LHCN-M2 (cell line): ENCODE data around the gene ADD1. TPM values are rescaled to one million over a fixed set of nuclear protein-coding genes. Genes with fewer than 3 reads are reported as not detected.

Experiments used
- DNase-seq: peaks from one replicate; pipeline ENCODE4 v3.0.0-alpha.2; 2012; ENCODE audit warnings: low read depth
- polyA plus RNA-seq: library from polyadenylated mRNA; unstranded; fragments of >200 nt; gene quantifications from one replicate; pipeline ENCODE4 v1.2.1, GENCODE V29; 2012; ENCODE audit warnings: missing spikeins
- total RNA-seq: library from RNA; depleted of rRNA; stranded (reverse); fragments of >200 nt; gene quantifications from 2 replicates; pipeline ENCODE4 v1.2.3, GENCODE V29; 2014; rRNA removed

ADD1 gene, protein sequence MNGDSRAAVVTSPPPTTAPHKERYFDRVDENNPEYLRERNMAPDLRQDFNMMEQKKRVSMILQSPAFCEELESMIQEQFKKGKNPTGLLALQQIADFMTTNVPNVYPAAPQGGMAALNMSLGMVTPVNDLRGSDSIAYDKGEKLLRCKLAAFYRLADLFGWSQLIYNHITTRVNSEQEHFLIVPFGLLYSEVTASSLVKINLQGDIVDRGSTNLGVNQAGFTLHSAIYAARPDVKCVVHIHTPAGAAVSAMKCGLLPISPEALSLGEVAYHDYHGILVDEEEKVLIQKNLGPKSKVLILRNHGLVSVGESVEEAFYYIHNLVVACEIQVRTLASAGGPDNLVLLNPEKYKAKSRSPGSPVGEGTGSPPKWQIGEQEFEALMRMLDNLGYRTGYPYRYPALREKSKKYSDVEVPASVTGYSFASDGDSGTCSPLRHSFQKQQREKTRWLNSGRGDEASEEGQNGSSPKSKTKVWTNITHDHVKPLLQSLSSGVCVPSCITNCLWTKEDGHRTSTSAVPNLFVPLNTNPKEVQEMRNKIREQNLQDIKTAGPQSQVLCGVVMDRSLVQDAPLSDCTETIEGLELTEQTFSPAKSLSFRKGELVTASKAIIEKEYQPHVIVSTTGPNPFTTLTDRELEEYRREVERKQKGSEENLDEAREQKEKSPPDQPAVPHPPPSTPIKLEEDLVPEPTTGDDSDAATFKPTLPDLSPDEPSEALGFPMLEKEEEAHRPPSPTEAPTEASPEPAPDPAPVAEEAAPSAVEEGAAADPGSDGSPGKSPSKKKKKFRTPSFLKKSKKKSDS
- total RNA-seq = 142 and 149 TPM in 2 replicates
- polyA plus RNA-seq = 216 TPM

DNA sequence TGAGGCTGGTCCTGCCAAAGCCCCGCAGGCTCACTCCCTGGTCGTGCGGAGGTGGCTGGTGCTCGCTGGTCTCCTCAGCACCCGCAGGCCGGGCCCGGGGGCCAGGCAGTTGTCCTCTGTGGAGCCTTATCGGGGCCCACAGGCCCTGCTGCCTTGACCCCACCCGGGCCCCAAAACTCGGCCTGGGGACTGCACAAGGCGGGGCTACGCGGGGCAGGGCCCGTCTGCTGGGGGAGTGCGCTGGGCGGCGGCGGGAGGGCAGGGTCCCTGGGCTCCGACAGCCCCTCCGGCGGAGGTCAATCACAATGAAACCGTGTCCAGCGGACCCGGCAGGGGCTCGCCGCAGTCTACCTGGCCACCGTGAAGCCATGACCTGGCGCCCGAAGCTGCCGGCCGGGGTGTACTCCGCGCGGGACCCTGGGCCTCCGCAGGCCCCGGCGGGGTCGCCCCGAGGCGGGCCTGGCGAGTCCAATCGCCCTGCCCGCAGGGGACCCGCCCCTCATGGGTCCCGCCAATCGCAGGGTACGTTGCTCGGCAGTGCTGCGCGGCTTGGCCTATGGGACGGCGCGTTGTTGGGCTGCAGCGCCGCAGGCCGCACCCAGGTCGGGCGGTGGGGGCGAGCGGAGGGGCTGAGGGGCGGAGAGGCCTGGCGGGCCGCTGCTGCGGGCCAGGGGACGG is at the start of gene ADD1:
ADD1 (plus strand) TSS at position 582 of the 678 bp plus-strand sequence. CDS start 32,072 bp downstream, outside the sequence.
- peak; percentile 85 for DNase-seq

DNA sequence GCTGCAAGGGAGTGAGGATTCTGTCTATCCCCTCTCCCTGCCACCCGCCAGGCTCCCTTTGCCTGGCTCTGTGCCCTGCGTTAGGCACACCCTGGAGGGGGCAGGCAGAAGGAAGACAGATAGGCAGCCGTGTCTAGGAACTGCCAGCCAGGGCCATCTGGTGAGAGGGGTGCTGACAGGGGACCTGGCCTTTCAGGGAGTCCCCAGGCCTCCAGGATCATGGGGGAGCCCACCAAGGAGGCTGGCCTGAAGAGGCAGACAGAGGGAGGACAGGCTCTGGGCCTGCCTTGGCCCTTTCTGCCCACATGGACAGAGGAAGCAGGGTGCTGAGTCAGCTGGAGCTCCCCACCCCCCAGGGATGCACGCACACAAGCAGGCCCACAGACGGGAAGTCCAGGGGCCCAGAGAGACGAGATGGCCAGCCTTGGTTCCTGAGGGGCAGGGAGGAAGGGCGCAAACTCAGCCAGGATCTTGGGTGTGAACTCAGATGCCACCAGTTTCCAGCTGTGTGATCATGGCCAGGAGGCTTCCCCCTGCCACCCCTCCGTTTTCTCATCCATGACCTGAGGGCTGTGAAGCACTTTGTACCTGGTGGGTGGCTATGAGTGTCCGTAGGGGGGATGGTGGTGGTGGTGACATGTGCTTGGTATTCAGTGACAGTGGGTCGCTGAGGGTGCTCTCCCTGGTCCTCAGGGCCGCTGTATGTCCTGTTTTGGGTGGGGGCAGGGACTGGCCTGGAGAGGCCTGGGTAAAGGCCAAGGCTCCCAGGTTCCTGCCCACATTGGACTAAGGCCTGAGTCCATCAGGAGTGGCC is 49.0 kb upstream of the ADD1 start:
- peak; percentile 28 for DNase-seq

DNA sequence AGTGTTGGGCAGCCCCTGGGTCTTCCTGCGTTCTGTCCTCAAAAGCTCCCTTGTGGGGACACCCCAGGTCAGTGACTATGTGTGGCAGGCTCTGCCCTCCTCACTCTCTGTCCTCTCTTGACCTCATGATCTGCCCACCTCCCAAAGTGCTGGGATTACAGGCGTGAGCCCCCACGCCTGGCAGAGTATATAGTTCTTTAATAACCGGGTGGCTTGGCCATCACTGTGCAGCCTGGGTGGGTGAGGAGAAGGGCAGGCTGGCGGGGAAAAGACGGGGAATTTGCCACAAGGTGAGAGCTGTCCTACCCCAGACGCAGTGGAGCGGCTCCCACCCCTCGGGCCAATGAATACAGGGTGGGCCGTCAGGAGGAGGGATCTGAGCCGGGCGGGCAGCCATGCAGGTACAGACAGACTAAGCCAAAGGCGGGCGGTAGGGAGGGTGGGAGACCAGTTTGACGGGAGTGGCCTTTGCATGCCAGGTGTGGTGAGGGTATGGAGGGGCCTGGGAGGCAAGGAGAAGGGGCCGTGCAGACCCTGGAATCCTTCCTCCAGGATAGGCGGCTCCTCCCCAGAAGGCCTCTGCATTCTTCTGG is 48.2 kb upstream of the ADD1 start:
- DNase-seq = no peak

DNA sequence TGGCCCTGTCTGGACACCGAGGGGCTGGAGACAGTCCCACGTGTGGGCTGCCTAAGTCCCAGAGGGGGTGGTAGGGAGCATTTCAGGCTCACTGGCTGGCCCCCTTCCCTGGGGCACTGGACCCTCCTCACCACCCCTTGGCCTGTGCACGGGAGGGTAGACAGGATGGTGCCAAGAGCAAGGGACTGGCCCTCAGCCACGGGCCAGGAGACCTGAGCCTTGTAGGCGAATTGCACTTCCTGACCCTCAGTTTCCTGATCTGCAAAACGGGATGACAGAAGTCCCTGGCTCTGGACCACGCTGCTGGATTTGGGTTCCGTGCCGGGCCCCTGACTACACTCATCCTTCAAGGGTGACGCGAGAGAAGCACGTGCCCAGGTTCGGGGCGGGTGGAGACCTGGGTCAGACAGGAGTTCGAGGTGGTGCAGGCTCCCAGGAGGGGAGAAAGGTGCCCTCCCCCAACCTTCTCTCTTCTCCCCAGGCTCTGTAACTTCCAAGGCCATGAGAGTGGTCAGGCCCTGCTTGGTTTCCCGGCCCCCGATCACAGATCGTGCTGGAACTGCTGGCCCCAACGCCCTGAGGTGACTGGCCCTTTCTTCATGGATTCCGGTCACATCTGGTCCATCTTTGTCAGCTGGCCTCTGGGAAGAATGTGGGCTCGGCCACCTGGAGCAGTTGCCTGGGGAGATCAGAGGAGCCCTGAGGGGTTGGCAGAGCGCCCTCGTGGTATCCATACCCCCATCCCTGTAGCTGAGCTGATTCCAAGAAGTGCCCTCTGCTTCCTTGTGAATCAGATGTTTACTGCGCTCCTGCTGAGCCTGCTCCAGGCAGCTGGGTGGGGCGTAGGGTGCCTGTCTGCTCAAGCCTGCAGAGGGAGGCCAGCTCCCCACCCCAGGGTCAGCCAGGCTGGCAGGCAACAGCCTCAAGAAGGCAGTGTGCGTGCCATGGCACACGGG is 47.5 kb upstream of the ADD1 start:
- DNase-seq = peak; percentile 26

DNA sequence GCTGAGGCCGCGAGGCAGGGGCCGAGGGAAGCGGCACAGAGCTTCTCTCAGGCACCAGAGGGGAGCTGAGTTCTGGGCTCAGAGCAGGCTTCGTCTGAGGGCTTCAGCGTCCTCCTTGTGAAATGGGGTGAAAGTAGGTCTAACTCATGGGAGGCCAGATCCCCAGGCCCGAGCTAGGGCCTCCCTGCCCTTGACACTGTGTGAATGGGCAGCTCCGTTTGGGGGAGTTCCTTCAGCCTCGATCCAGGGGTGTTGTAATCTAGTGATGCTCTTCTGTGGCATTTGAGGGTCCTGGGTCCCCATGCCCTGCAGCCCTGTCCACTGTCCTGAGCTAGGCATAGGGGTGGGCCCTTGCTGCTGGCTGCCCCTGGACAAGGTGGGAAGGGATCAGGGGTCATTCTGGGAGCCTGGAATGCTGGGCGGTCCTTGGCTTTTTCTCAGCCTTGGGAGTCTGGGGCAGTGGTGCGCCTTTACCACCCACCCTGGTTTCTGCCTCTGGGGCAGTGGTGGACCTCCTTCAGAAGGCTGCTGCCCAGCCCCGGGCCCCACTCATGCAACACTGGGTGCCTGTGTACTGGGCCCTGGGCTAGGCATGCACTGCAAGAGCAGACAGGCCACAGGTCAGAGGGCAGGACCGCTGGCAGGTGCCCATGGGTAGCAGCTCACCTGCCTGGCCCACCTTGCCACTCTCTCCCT is 46.6 kb upstream of the ADD1 start:
- DNase-seq = no peak

DNA sequence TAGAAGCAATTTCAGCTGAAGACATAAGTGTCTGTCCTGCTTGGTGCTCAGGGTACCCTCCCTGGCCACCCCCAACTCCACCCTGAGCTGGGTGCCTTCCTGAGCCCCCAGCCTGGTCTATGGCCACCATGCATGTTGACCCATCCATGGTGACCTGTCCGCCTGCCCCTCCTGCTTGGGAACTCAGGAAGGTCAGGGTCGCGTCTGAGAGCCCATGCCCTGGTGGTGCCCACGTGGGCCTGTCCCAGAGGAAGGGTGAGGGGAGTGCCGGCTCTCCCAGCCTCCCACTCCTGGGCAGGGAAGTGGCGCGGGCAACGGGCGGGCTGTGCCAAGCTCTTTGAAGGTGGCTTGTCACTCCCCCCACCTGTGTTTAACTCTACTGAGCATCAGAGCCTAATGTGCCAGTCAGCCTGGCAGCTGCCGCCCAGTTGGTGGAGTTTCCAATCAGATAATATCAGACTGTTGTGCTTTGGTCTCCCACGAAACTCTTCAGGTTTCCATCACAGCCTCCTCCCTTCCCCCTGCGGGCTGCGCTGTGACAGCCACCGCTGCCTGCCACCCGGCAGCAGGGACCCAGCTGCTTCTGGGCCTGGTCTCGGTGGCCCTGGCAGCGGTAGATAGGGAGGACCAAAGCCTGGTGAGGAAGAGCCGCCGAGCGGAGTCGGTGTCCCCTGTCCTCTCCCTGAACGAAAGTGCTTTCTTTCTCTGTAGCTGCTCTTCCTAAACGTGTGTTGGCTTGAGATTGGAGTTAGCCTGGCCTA is 45.9 kb upstream of the ADD1 start:
- no peak for DNase-seq

DNA sequence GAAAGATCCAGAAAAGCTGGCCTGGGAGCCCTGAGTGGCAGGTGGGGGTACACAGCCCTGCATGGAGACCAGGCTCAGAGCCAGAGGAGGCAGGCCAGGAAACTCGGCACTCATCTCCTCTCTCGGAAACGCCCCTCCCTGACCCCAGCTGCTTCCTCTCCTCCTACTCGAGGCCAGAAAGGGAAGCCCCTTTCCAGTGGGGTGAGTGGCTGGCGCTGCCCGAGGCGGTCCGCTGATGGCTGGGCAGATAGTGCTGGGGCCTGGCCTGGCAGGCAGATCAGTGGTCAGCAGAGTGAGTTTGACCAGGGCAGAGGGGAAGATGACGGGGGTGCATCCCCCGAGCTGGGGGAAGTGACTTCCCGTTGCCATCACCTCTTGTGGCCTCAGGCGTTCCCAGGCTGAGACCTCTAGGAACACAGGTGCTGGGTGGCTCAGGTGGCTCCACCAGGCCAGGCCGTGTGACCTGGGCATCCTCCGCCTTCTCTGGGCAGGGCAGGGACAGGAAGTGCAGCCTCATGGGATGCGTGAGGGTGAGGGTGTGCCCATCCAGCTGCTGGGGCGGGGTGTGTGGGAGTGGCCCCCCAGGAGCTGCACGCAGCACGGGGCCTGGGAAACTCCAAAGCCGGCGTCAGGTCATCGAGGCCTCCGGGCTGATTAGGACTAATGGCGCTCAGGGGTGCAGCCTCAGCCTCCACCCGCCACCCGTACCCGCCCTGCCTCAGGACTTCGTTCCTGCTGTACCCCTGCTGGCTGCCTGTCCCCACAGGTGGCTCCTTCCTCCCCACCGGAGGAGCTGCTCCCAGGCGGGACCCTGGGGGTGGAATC is 45.0 kb upstream of the ADD1 start:
- DNase-seq = no peak

DNA sequence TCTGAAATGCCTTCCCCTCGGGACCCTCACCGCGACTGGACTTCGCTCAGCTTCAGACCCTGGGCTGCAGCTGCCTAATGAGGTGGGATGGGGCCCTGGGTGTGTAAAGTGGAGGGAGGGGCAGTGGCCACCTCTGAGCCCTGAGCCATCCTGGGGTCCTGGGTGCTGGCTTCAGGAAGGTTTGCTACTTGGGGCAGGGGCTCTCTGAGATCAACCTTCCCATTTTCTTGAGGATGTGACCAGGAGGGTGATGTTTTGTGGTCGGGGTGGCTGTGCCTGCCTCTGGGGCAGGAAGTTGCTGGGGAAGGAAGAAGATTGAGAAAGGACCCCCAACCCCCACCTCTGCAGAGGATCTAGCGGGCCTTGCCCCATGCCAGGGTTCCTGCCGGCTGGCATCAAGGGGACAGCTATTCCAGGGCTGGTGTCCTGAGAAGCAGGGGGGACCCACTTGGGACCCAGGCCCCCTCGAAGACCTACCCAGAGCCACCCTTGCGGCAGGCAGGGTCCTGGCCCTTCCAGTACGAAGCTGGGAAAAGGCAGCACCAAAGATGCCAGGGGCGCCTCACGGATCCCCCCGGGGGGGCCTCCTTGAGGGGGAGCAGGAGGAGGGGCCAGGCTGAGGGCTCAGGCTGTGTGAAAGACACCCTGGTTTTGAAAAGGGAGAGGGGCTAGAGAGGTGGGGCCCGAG is 44.3 kb upstream of the ADD1 start:
- no peak for DNase-seq

DNA sequence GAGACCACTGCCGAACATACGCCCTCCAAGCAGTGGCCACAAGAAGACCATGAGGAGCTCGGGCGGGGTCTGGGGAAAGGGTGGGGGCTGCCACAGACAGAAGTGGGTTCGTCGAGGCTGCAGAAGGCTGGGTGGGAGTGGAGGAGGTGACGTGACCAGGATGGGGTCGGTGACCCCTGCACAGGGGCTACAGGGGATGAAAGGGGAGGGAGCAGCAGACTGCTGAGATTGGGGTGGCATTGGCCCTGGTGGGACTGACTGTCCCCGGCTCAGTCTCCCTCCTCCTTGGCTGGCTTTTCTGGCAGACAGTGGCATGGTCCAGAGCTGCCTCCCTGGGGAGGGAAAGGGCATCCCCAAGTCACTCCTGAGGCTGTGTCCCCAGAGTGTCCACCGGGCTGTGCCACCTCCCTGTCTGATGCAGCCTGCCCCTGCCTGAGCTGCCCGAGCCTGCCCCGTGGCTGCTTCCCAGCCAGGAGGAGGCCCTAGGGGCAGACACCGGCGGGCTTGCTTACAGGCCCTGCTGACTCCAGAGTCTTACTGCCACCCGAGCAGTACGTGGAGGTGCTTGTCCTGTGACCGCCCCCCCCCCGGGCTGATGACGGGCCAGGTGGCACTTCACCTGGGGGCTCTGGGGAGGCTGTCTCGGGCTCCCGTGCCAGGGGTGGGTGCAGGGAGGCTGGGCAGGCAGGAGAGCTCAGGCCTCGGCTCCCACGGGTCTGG is 43.5 kb upstream of the ADD1 start:
- DNase-seq = no peak

DNA sequence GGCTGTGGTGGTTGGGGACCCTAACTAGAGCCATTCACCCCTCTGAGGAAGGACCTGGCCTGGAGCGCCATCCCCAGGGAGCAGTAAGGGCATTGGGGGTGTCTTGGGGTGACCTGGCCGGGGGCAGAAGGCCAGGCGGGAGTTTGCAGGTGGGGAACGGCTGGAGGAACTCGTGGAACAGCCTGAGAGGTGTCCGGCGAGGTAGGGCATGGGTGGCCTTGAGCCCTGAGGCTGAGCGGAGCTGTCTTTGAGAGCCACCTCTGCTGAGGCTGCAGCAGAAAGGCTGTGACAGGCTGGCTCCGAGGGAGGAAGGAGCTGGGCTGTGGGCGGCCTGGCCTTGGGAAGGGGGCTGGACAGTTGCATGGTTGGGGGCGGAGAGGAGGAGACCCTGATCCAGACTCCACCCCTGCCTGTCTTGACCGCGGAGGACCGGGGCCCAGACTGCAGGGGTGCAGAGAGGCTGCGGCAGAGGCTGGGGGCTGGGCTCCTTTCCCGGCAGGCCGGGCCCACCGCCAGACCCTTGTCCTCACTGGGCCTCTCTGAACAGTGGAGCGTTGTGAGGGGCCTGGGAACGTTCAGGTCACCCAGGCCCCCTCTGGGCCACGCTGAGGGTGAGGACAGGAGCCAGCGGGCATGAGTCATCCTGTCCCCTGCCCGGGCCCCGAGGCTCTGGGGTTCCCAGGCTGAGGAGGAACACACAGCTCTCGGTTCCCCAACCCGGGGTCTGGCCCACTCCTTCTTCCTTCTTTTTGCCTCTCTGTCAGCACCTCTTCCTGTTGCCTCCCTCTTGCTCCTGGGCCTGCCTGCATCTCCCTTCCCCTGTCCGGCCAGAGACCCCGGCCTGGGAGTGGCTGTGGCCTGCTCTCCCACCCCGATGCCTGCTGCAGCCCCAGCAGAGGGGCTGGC is 42.7 kb upstream of the ADD1 start:
- DNase-seq = no peak

DNA sequence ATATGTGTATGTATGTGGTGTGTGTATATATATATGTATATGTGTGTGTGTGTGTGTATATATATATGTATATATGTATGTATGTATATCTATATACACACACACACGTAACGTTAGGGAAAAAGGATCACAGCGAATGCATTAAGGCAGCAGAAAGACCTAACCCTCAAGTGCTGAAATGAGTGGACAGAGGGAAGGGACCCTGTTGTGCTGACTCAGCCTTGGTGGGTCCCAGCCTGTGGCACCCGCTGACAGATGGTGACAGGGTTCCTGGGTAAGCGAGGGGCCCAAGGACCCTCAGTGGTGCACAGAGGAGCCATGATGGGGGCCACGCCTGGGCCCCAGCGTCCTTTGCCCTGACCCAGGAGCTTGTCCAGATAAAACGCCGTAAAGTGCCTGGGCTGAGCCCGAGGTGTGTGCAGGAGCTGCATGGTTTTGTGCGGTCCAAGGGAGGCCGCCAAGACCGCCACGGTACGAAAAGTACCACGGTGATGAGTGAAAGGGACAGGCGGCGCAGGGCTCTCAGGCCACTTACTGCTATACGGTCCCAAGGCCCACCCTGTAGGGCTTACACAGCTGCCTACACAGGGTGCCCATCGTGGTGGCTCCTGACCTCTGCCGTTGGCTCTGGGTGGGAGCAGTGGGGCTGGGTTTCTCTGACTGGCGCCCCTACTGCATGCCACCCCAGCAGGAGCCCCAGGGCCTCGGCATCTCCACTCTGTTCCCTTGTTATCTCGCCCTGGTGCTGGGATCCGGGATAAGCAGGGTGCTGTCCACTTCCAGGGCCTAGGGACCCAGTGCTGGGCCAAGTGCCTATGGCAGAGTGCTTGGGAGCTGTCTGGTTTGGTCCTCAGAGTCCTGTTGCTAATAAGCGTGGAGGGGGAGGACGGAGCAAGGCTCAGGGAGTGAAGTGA is 40.8 kb upstream of the ADD1 start:
- DNase-seq = no peak

DNA sequence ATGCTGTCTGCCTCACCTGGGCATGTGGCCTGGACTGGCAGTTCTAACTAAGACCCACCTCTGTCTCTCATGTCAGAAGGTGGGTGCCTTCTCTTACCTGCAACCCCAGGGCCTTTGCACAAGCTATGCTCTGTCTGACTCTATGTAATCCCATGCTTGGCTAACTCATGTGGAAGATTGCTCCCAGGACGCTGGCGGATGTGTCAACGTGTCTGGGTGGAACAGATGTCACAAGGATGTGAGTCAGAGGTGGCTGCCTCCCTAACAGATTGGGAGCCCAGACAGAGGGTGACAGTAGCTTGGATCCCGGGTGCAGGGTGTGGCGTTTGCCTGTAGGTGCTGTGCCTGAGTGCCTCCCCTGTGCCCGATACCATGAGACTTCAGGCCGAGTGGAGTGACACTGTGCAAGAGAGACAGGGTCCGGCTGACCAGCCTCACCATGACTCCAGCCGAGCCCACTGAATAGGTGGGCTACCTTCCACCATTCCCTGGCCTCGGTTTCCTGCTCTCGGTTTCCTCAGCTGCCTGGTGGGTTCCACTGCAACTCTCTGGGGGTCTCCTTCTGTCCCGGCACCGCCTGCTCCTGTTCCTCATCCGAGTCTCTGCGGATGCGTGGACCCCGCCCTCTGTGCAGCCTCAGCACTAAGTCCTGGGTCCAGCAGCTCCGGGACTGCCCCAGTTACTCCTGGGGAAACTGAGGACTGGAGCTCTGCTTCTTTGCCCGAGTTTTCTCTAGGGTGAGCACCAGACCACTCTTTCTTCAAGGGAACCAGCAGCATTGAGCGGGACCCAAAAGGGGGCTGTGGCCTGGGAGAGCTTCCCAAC is 39.8 kb upstream of the ADD1 start:
- DNase-seq = no peak

DNA sequence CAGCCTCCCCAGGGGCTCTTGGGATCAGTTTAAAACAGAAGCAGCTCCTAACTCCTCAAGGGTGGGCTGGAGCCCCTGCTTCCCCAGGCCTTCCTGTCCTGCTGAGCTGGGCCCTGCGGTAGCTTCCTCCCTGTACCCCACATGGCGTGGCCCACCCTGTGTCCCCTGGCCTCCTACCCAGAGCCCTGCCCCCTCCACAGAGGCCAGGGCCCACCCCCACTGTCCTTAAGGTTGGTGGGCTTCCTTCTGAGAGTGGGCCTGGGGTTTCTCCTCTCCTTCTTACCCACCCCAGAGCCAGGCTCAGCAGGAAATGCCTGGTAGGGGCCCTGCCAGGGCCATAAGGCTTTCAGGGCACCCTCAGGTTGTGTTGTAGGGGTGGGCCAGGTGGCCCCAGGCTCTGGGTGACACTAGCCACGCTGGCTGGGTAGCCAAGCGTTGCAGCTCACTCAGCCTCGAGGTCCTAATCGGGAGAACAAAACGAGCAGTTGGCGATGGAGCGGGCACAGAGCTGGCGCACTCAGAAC is 39.1 kb upstream of the ADD1 start:
- no peak for DNase-seq
